A549 (cell line): ENCODE measurements around the gene DOK1. TPM values are rescaled to one million over a fixed set of nuclear protein-coding genes. Genes with fewer than 3 reads are reported as not detected.

ENCODE experiments used
- ATAC-seq, 2 experiments: fragments of 200-7000 bp in 1 of 2; fragments of >200 bp in 1 of 2; cut with Nextera tagmentation in 1 of 2; cut with Tn5 transposase in 1 of 2; 3 replicates each; pipeline versions ENCODE4 v1.8.0 to v1.9.1; 2018 to 2020; ENCODE audit warnings: mild to moderate bottlenecking in 1 of 2, moderate library complexity in 1 of 2
- CTCF ChIA-PET: fragments of 300-600 bp; sonication (Branson Sonifier 250); formaldehyde crosslinking; extraction: SDS; loops from one replicate; lab custom pipeline; 2021; ENCODE audit warnings: antibody characterized with exemption, inconsistent platforms; lab: Yijun Ruan, JAX
- POLR2A ChIA-PET: fragments of 350-600 bp; formaldehyde crosslinking; extraction: SDS; loops from one replicate; lab custom pipeline; 2021; ENCODE audit warnings: antibody characterized with exemption, inconsistent platforms; lab: Yijun Ruan, JAX
- DNase-seq, 2 experiments: peaks; one replicate each; pipeline versions ENCODE4 v3.0.0 to v3.0.0-alpha.2; 2011 to 2016; ENCODE audit warnings: low read depth in 1 of 2, low spot score in 1 of 2
- FAIRE-seq: peaks from 2 replicates; lab custom pipeline; 2011; peaks lifted over from hg19 to GRCh38; lab: Jason Lieb, UNC
- H3K27ac ChIP-seq, 2 experiments: fragments of >200 bp; sonication (Bioruptor Twin); formaldehyde crosslinking; 3 replicates each; pipeline ENCODE4 v1.5.1; 2016 to 2017
- H3K4me1 ChIP-seq: fragments of >200 bp; sonication (Bioruptor Twin); formaldehyde crosslinking; 3 replicates; pipeline ENCODE4 v1.6.1; 2016
- H3K4me2 ChIP-seq: fragments of >200 bp; sonication (Bioruptor Twin); formaldehyde crosslinking; 3 replicates; pipeline ENCODE4 v1.6.1; 2016
- H3K4me3 ChIP-seq: fragments of >200 bp; sonication (Bioruptor Twin); formaldehyde crosslinking; 3 replicates; pipeline ENCODE4 v1.5.1; 2016
- H3K9me3 ChIP-seq: fragments of >200 bp; sonication (Bioruptor Twin); formaldehyde crosslinking; 3 replicates; pipeline ENCODE4 v1.6.1; 2016
- CEBPB ChIP-seq, 2 experiments: fragments of >200 bp in 1 of 2; sonication (Bioruptor Twin) in 1 of 2; formaldehyde crosslinking in 1 of 2; IDR thresholded peaks; 2 replicates each; pipeline ENCODE4 v1.6.1; 2012 to 2016
- CHD2 ChIP-seq: fragments of 150-350 bp; IDR thresholded peaks from 2 replicates; pipeline ENCODE4 v1.6.1; 2014; ENCODE audit warnings: low read length; ENCODE audit not compliant: partially characterized antibody
- EHF ChIP-seq: fragments of 250-450 bp; sonication (Bioruptor Pico); IDR thresholded peaks from 2 replicates; pipeline ENCODE4 v1.5.0; 2020; ENCODE audit warnings: mild to moderate bottlenecking
- EP300 ChIP-seq, 2 experiments: fragments of >200 bp; sonication (Bioruptor Twin); formaldehyde crosslinking; IDR thresholded peaks; 2 replicates in 1 of 2; 3 replicates in 1 of 2; pipeline ENCODE4 v1.6.1; 2016 to 2017
- ESRRA ChIP-seq: fragments of 150-350 bp; IDR thresholded peaks from 2 replicates; pipeline ENCODE4 v1.6.1; 2014; ENCODE audit warnings: mild to moderate bottlenecking, low read length, borderline replicate concordance
- FOSB ChIP-seq: fragments of 250-450 bp; sonication (Bioruptor Pico); IDR thresholded peaks from 2 replicates; pipeline ENCODE4 v1.5.0; 2020; ENCODE audit warnings: mild to moderate bottlenecking, moderate library complexity
- FOSL2 ChIP-seq, 2 experiments: fragments of 450-650 bp in 1 of 2; fragments of >200 bp in 1 of 2; sonication (Bioruptor Twin) in 1 of 2; formaldehyde crosslinking; IDR thresholded peaks; 2 replicates each; pipeline versions ENCODE4 v1.5.0 to v1.6.1; 2016 to 2020; ENCODE audit warnings: mild to moderate bottlenecking in 1 of 2, moderate library complexity in 1 of 2
- FOXS1 ChIP-seq: fragments of 250-450 bp; sonication (Bioruptor Pico); IDR thresholded peaks from 2 replicates; pipeline ENCODE4 v1.5.0; 2020; ENCODE audit warnings: mild to moderate bottlenecking, moderate library complexity
- HOXA7 ChIP-seq: fragments of 250-450 bp; sonication (Bioruptor Pico); IDR thresholded peaks from 2 replicates; pipeline ENCODE4 v1.5.0; 2020; ENCODE audit warnings: mild to moderate bottlenecking, moderate library complexity
- HOXB13 ChIP-seq: fragments of 250-450 bp; sonication (Bioruptor Pico); IDR thresholded peaks from 2 replicates; pipeline ENCODE4 v1.5.0; 2020; ENCODE audit warnings: low read depth, mild to moderate bottlenecking, moderate library complexity
- HOXB5 ChIP-seq: fragments of 250-450 bp; sonication (Bioruptor Pico); IDR thresholded peaks from 2 replicates; pipeline ENCODE4 v1.5.0; 2020; ENCODE audit warnings: mild to moderate bottlenecking, moderate library complexity
- KDM5A ChIP-seq: fragments of 200-600 bp; sonication (generic); IDR thresholded peaks from 2 replicates; pipeline ENCODE4 v1.6.1; 2016; ENCODE audit warnings: antibody characterized with exemption, mild to moderate bottlenecking
- MAZ ChIP-seq: fragments of 150-350 bp; IDR thresholded peaks from 2 replicates; pipeline ENCODE4 v1.6.1; 2014; ENCODE audit warnings: antibody characterized with exemption, low read depth, low read length, borderline replicate concordance
- NFE2L2 ChIP-seq: fragments of 150-350 bp; conservative IDR thresholded peaks from 2 replicates; pipeline ENCODE4 v1.6.1; 2014; ENCODE audit warnings: low read length
- NR3C1 ChIP-seq: fragments of >200 bp; sonication (Bioruptor Twin); formaldehyde crosslinking; IDR thresholded peaks from 3 replicates; pipeline ENCODE4 v1.6.1; 2017
- POLR2AphosphoS2 ChIP-seq: conservative IDR thresholded peaks from 2 replicates; pipeline ENCODE4 v1.6.1; 2012; ENCODE audit warnings: low read length, improper control_type of control experiment, inconsistent platforms
- RARB ChIP-seq: fragments of 250-450 bp; sonication (Bioruptor Pico); IDR thresholded peaks from 2 replicates; pipeline ENCODE4 v1.8.0; 2021; ENCODE audit warnings: mild to moderate bottlenecking, moderate library complexity
- SMC3 ChIP-seq: fragments of >200 bp; sonication (Bioruptor Twin); formaldehyde crosslinking; IDR thresholded peaks from 3 replicates; pipeline ENCODE4 v1.6.1; 2018; ENCODE audit warnings: inconsistent platforms
- SREBF2 ChIP-seq: fragments of 450-650 bp; IDR thresholded peaks from 2 replicates; pipeline ENCODE4 v1.6.1; 2014; ENCODE audit warnings: mild to moderate bottlenecking, moderate library complexity
- TFCP2L1 ChIP-seq: fragments of 250-450 bp; sonication (Bioruptor Pico); IDR thresholded peaks from 2 replicates; pipeline ENCODE4 v1.5.0; 2021; ENCODE audit warnings: mild to moderate bottlenecking
- ZC3H11A ChIP-seq: fragments of 450-650 bp; IDR thresholded peaks from 2 replicates; pipeline ENCODE4 v1.6.1; 2014; ENCODE audit warnings: antibody characterized with exemption, mild to moderate bottlenecking
- ZFP36 ChIP-seq: fragments of 450-650 bp; IDR thresholded peaks from 2 replicates; pipeline ENCODE4 v1.6.1; 2014; ENCODE audit warnings: borderline replicate concordance; ENCODE audit not compliant: partially characterized antibody
- ZNF302 ChIP-seq: fragments of 250-450 bp; sonication (Bioruptor Pico); IDR thresholded peaks from 2 replicates; pipeline ENCODE4 v1.9.0; 2021; ENCODE audit warnings: inconsistent platforms, mild to moderate bottlenecking, moderate library complexity
- WGBS: methylation state at CpG from one replicate; pipeline ENCODE4 v1.1.6; 2017; ENCODE audit errors: missing lambda C conversion rate; 5-methylcytosine and 5-hydroxymethylcytosine counted together
- polyA plus RNA-seq, 4 experiments: library from polyadenylated mRNA; depleted of rRNA in 3 of 4; stranded (reverse); fragments of >200 nt; fragmentation: RNase III in 1 of 4; extraction: RNeasy Plus Mini Kit Qiagen cat#74134 plus additional on column Dnase treatment in 1 of 4; gene quantifications; 2 replicates in 3 of 4; 3 replicates in 1 of 4; pipeline ENCODE4 v1.2.3, GENCODE V29; 2011 to 2017
- TF ChIP-seq, protein P1 (sequence below): fragments of 200-600 bp; sonication (generic); IDR thresholded peaks from 2 replicates; pipeline ENCODE4 v1.6.1; 2016; ENCODE audit warnings: antibody characterized with exemption, mild to moderate bottlenecking, moderate library complexity
- TF ChIP-seq, protein P2 (sequence below): fragments of >200 bp; sonication (Bioruptor Twin); formaldehyde crosslinking; IDR thresholded peaks from 2 replicates; pipeline ENCODE4 v1.6.1; 2016
- TF ChIP-seq, protein P3 (sequence below): fragments of >200 bp; sonication (Bioruptor Twin); formaldehyde crosslinking; IDR thresholded peaks from 3 replicates; pipeline ENCODE4 v1.5.1; 2016
- TF ChIP-seq, protein P4 (sequence below): IDR thresholded peaks from 2 replicates; pipeline ENCODE4 v1.6.1; 2012; ENCODE audit warnings: low read depth, borderline replicate concordance
- TF ChIP-seq, protein P5 (sequence below): fragments of >200 bp; sonication (Bioruptor Twin); formaldehyde crosslinking; IDR thresholded peaks from 3 replicates; pipeline ENCODE4 v1.6.1; 2016

The DOK1 gene
- polyA plus RNA-seq, 2 of the 4 experiments (the other 2 are of a cell fraction): 4.0 to 5.0 TPM

DNA sequence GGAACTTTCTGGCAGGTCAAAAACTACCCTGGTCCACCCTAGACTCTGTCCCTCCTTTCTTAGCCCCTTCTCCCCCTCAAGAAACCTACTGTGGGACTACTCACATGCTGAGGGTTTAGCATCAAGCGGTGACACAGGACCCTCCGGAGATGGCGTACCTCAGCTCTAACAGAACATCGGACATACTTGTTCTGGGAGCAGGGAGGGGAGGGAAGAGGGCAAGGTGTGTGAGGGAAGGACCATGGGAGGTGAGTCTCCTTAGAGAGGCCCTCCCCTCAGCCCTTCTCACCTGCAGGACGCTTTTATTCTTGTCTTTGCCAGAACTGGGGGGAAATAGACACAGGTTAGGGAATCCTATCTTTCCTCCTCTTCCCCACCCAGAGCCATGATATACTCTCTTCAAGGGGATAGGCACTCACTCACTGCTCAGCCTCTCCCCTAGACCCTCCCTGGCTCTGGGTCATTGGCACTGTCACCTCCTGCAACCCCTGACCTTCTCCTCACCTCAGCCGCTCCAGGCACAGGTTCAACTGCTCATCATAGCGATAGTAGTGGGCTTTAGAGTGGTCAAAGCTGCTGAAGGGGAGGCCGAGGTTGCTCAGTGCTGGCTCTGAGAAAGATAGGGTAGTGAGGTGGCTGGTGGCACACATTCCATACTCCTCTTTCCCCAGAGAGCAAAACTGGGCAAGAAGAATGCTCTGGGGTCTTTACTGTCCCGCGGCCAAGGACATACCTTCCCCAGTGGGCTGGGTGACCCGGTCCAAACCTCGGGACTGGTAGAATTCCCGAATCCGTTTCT lies 48.9 kb upstream of the DOK1 start (continued):
- TF ChIP-seq, protein P1, sequence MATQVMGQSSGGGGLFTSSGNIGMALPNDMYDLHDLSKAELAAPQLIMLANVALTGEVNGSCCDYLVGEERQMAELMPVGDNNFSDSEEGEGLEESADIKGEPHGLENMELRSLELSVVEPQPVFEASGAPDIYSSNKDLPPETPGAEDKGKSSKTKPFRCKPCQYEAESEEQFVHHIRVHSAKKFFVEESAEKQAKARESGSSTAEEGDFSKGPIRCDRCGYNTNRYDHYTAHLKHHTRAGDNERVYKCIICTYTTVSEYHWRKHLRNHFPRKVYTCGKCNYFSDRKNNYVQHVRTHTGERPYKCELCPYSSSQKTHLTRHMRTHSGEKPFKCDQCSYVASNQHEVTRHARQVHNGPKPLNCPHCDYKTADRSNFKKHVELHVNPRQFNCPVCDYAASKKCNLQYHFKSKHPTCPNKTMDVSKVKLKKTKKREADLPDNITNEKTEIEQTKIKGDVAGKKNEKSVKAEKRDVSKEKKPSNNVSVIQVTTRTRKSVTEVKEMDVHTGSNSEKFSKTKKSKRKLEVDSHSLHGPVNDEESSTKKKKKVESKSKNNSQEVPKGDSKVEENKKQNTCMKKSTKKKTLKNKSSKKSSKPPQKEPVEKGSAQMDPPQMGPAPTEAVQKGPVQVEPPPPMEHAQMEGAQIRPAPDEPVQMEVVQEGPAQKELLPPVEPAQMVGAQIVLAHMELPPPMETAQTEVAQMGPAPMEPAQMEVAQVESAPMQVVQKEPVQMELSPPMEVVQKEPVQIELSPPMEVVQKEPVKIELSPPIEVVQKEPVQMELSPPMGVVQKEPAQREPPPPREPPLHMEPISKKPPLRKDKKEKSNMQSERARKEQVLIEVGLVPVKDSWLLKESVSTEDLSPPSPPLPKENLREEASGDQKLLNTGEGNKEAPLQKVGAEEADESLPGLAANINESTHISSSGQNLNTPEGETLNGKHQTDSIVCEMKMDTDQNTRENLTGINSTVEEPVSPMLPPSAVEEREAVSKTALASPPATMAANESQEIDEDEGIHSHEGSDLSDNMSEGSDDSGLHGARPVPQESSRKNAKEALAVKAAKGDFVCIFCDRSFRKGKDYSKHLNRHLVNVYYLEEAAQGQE: no peak
- no peak for TF ChIP-seq KDM5A

DNA sequence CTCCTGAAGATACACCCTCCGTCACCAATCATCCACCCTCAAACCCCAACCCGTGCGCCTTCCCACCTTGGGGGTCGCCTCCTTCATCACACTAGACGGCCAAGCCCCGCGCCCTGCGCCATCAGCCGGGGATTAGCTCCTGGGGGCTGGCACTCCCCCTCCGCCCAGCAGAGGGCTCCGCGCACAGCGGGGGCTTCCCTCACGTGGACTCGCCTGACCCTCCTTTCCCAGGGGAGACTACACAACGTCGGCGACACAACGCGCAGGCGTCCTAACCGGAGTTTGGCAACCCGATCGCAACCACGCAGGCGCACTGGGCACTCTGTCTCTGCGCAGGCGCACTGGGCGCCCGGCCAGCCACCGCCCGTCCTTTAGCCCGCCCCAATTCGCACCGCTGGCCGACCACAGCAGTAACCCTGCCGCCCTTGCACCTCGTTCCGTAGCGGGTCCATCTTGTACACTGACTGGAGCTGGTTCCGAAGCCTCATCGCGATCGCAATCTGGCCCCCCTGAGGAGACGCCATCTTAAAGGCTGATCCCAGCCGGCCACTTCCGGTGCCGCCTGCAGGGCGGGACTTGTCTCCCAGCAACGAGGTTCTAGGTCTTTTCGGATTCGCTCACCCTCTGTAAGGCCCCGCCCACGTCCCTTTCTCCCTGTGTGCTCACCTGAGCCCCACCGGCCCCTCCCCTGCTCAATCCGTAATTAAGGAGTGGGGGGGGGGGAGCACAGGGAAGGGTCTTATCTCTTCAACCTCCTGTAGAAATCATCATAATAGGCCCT lies 47.2 kb upstream of the DOK1 start, which contains the start of gene PCGF1:
Gene PCGF1 (minus strand): TSS at position 551 of the 781 bp plus-strand sequence. CDS start 27 bp downstream, at position 524.
- Histone ChIP-seq H3K4me3 (peak within 1 kb of the TSS; percentile 78), H3K4me2 (peak within 1 kb of the TSS; percentile 94), H3K27ac (peak within 1 kb of the TSS; percentile 95 to 99), H3K9me3 (no peaks in the 10 kb centered on the region), H3K4me1 (peaks cover 28% of the 10 kb centered on the region)
- ChIA-PET POLR2A (interaction anchor here (1.0 to 1.8 kb wide), 7 partner anchors 11 to 82 kb away, joined by 3 to 8 read pairs (median 4); partner anchors contain the start of genes AUP1 and HTRA2), CTCF (interaction anchor here (0.8 to 5.0 kb wide), 12 partner anchors 9 to 85 kb away, joined by 3 to 39 read pairs (median 6); partner anchors contain the start of genes AUP1, CCDC142, HTRA2 and TTC31)
- WGBS: 2% methylated on average over 37 of the region's 56 CpGs
- DNase-seq: peak; percentile 97 to 99
- peak; percentile 81 to 91 for ATAC-seq
- no peak for FAIRE-seq
- TF ChIP-seq EHF (no peak), CEBPB (IDR thresholded peaks at IDR 0.05) (peak in 1 of 2 experiments; percentile 53; a peak in 2 of 4 replicates), SREBF2 (no peak), FOSL2 (IDR thresholded peaks at IDR 0.05) (no peak), FOSL2 (CRISPR knock-in tag; IDR thresholded peaks at IDR 0.05) (no peak), RARB (CRISPR knock-in tag) (no peak), KDM5A (no peak), HOXB5 (no peak), POLR2AphosphoS2 (no peak), TFCP2L1 (peak; percentile 70; the same call in 1 of the 2 replicates), SMC3 (peak; percentile 47; the same call in 2 of the 3 replicates), HOXA7 (CRISPR knock-in tag) (no peak), ZNF302 (no peak), ESRRA (no peak), FOSB (CRISPR knock-in tag) (no peak), NFE2L2 (no peak), FOXS1 (CRISPR knock-in tag) (no peak), CHD2 (no peak), EP300 (IDR thresholded peaks at IDR 0.05) (no peak), HOXB13 (CRISPR knock-in tag) (no peak), NR3C1 (no peak), MAZ (no peak), ZC3H11A (no peak), ZFP36 (no peak)
- TF ChIP-seq, protein P2, sequence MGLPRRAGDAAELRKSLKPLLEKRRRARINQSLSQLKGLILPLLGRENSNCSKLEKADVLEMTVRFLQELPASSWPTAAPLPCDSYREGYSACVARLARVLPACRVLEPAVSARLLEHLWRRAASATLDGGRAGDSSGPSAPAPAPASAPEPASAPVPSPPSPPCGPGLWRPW: no peak
- TF ChIP-seq, protein P3, sequence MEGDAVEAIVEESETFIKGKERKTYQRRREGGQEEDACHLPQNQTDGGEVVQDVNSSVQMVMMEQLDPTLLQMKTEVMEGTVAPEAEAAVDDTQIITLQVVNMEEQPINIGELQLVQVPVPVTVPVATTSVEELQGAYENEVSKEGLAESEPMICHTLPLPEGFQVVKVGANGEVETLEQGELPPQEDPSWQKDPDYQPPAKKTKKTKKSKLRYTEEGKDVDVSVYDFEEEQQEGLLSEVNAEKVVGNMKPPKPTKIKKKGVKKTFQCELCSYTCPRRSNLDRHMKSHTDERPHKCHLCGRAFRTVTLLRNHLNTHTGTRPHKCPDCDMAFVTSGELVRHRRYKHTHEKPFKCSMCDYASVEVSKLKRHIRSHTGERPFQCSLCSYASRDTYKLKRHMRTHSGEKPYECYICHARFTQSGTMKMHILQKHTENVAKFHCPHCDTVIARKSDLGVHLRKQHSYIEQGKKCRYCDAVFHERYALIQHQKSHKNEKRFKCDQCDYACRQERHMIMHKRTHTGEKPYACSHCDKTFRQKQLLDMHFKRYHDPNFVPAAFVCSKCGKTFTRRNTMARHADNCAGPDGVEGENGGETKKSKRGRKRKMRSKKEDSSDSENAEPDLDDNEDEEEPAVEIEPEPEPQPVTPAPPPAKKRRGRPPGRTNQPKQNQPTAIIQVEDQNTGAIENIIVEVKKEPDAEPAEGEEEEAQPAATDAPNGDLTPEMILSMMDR: peak; percentile 47; the same call in 2 of the 3 replicates
- TF ChIP-seq, protein P4, sequence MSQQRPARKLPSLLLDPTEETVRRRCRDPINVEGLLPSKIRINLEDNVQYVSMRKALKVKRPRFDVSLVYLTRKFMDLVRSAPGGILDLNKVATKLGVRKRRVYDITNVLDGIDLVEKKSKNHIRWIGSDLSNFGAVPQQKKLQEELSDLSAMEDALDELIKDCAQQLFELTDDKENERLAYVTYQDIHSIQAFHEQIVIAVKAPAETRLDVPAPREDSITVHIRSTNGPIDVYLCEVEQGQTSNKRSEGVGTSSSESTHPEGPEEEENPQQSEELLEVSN: no peak
- TF ChIP-seq, protein P5, sequence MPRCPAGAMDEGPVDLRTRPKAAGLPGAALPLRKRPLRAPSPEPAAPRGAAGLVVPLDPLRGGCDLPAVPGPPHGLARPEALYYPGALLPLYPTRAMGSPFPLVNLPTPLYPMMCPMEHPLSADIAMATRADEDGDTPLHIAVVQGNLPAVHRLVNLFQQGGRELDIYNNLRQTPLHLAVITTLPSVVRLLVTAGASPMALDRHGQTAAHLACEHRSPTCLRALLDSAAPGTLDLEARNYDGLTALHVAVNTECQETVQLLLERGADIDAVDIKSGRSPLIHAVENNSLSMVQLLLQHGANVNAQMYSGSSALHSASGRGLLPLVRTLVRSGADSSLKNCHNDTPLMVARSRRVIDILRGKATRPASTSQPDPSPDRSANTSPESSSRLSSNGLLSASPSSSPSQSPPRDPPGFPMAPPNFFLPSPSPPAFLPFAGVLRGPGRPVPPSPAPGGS: no peak
